ENCODE measurements around the gene PANK1.

Gene PANK1

GRCh38 chr10:89609833-89610346, 35.2 kb downstream of the PANK1 start:
- H2AFZ ChIP-seq (ENCODE audit: low read depth, low read length), result no peak overlapping the region
- H3K4me2 ChIP-seq (ENCODE audit: low read length), result no peak overlapping the region
- H3K36me3 ChIP-seq (replicated peaks; ENCODE audit: low read depth, low read length), result peaks cover 14% of the 10 kb centered on the region
- H3K27me3 ChIP-seq (ENCODE audit: low read depth, low read length), result no peaks in the 10 kb centered on the region
- H3K79me2 ChIP-seq (ENCODE audit: low read length), result no peaks in the 10 kb centered on the region; the same call in 1 of the 2 replicates
- H3K4me1 ChIP-seq (ENCODE audit: low read length), result no peaks in the 10 kb centered on the region
- no peaks in the 10 kb centered on the region for H4K20me1 ChIP-seq (ENCODE audit: insufficient read depth, low read length)
- TF ChIP-seq CTCF (IDR thresholded peaks at IDR 0.05; ENCODE audit: low read depth, low read length) (peak; percentile 20; the same call in 1 of the 2 replicates), EZH2phosphoT487 (IDR thresholded peaks at IDR 0.05; ENCODE audit: low read depth) (no peak)
- H3K9ac ChIP-seq (ENCODE audit: low read length), result no peak overlapping the region
- no peak overlapping the region for H3K27ac ChIP-seq (ENCODE audit: low read length)
- no peaks in the 10 kb centered on the region for H3K9me3 ChIP-seq (ENCODE audit: insufficient read depth, low read length)
- no peak overlapping the region for H3K4me3 ChIP-seq (ENCODE audit: low read length)

- Histone ChIP-seq H4K20me1 (ENCODE audit: insufficient read depth, low read length) (no peaks in the 10 kb centered on the region), H3K4me3 (ENCODE audit: low read length) (no peak overlapping the region), H3K9ac (ENCODE audit: low read length) (no peak overlapping the region), H3K4me1 (ENCODE audit: low read length) (no peaks in the 10 kb centered on the region), H2AFZ (ENCODE audit: low read depth, low read length) (no peak overlapping the region), H3K4me2 (ENCODE audit: low read length) (no peak overlapping the region), H3K79me2 (ENCODE audit: low read length) (no peaks in the 10 kb centered on the region), H3K27ac (ENCODE audit: low read length) (no peak overlapping the region), H3K27me3 (ENCODE audit: low read depth, low read length) (no peaks in the 10 kb centered on the region), H3K36me3 (replicated peaks; ENCODE audit: low read depth, low read length) (peaks cover 3% of the 10 kb centered on the region), H3K9me3 (ENCODE audit: insufficient read depth, low read length) (no peaks in the 10 kb centered on the region)
- TF ChIP-seq EZH2phosphoT487 (IDR thresholded peaks at IDR 0.05; ENCODE audit: low read depth) (no peak), CTCF (IDR thresholded peaks at IDR 0.05; ENCODE audit: low read depth, low read length) (no peak)
These were observed 40.8 kb downstream of the PANK1 start for GRCh38 chr10:89604200-89604599.

GRCh38 chr10:89602919-89603318, 42.1 kb downstream of the PANK1 start:
- Histone ChIP-seq H3K4me2 (ENCODE audit: low read length) (no peak overlapping the region), H3K79me2 (ENCODE audit: low read length) (no peaks in the 10 kb centered on the region), H3K9me3 (ENCODE audit: insufficient read depth, low read length) (no peaks in the 10 kb centered on the region), H3K27me3 (ENCODE audit: low read depth, low read length) (no peaks in the 10 kb centered on the region), H3K27ac (ENCODE audit: low read length) (no peak overlapping the region), H3K36me3 (replicated peaks; ENCODE audit: low read depth, low read length) (peaks cover 9% of the 10 kb centered on the region), H3K9ac (ENCODE audit: low read length) (no peak overlapping the region), H4K20me1 (ENCODE audit: insufficient read depth, low read length) (no peaks in the 10 kb centered on the region), H3K4me3 (ENCODE audit: low read length) (no peak overlapping the region), H3K4me1 (ENCODE audit: low read length) (no peaks in the 10 kb centered on the region), H2AFZ (ENCODE audit: low read depth, low read length) (no peak overlapping the region)
- TF ChIP-seq EZH2phosphoT487 (IDR thresholded peaks at IDR 0.05; ENCODE audit: low read depth) (no peak), CTCF (IDR thresholded peaks at IDR 0.05; ENCODE audit: low read depth, low read length) (no peak)

GRCh38 chr10:89601728-89602361, 43.2 kb downstream of the PANK1 start:
- Histone ChIP-seq H4K20me1 (ENCODE audit: insufficient read depth, low read length) (no peaks in the 10 kb centered on the region), H3K36me3 (replicated peaks; ENCODE audit: low read depth, low read length) (peaks cover 9% of the 10 kb centered on the region), H3K79me2 (ENCODE audit: low read length) (no peaks in the 10 kb centered on the region), H3K9me3 (ENCODE audit: insufficient read depth, low read length) (no peaks in the 10 kb centered on the region), H3K4me1 (ENCODE audit: low read length) (no peaks in the 10 kb centered on the region), H2AFZ (ENCODE audit: low read depth, low read length) (no peak overlapping the region), H3K27ac (ENCODE audit: low read length) (no peak overlapping the region), H3K27me3 (ENCODE audit: low read depth, low read length) (no peaks in the 10 kb centered on the region), H3K4me2 (ENCODE audit: low read length) (no peak overlapping the region), H3K4me3 (ENCODE audit: low read length) (no peak overlapping the region), H3K9ac (ENCODE audit: low read length) (no peak overlapping the region)
- TF ChIP-seq EZH2phosphoT487 (IDR thresholded peaks at IDR 0.05; ENCODE audit: low read depth), result no peak
- no peak for TF ChIP-seq CTCF (IDR thresholded peaks at IDR 0.05; ENCODE audit: low read depth, low read length)
